Liver (tissue), 10 donors: ENCODE results near the gene ERI2. TPM values are rescaled to one million over a fixed set of nuclear protein-coding genes. Genes with fewer than 3 reads are reported as not detected.

Experiments
- DNase-seq: peaks from one replicate; pipeline ENCODE4 v3.0.0-alpha.2; 2017; ENCODE audit warnings: low spot score
- H3K27ac ChIP-seq, 2 donors: one replicate each; pipeline ENCODE4 v1.7.0; 2013; ENCODE audit warnings: inconsistent platforms in 2 of 2, low read length in 2 of 2, control low read depth in 1 of 2, low read depth in 1 of 2, mild to moderate bottlenecking in 1 of 2
- H3K27me3 ChIP-seq, 4 donors: one replicate each; pipeline versions ENCODE4 v1.6.1 to v1.7.0; 2013; ENCODE audit warnings: low read length in 3 of 4, inconsistent platforms in 1 of 4, mild to moderate bottlenecking in 1 of 4, moderate library complexity in 1 of 4; ENCODE audit not compliant: control insufficient read depth in 4 of 4, insufficient read depth in 4 of 4
- H3K36me3 ChIP-seq, 4 donors: one replicate each; pipeline versions ENCODE4 v1.6.1 to v1.7.0; 2013; ENCODE audit warnings: low read length in 3 of 4, mild to moderate bottlenecking in 3 of 4, low read depth in 1 of 4, moderate library complexity in 1 of 4; ENCODE audit not compliant: control insufficient read depth in 4 of 4, insufficient read depth in 3 of 4
- H3K4me1 ChIP-seq, 4 donors: one replicate each; pipeline versions ENCODE4 v1.6.1 to v1.7.0; 2013; ENCODE audit warnings: low read length in 3 of 4, mild to moderate bottlenecking in 3 of 4, moderate library complexity in 1 of 4; ENCODE audit not compliant: control insufficient read depth in 4 of 4, insufficient read depth in 4 of 4
- H3K4me3 ChIP-seq, 3 donors: one replicate each; pipeline versions ENCODE4 v1.6.1 to v1.7.0; 2013; ENCODE audit warnings: low read length in 3 of 3, control low read depth in 1 of 3, low read depth in 1 of 3, mild to moderate bottlenecking in 1 of 3
- H3K9ac ChIP-seq, 2 donors: one replicate each; pipeline ENCODE4 v1.7.0; 2013; ENCODE audit warnings: low read length in 2 of 2, mild to moderate bottlenecking in 2 of 2, moderate library complexity in 2 of 2, control low read depth in 1 of 2, low read depth in 1 of 2
- H3K9me3 ChIP-seq, 4 donors: one replicate each; pipeline versions ENCODE4 v1.6.1 to v1.7.0; 2013; ENCODE audit warnings: low read length in 3 of 4; ENCODE audit not compliant: control insufficient read depth in 4 of 4
- GABPA ChIP-seq, 2 donors: IDR thresholded peaks in 1 of 2; conservative IDR thresholded peaks in 1 of 2; 2 replicates each; pipeline ENCODE4 v1.6.1; 2016; ENCODE audit warnings: antibody characterized with exemption in 2 of 2, mild to moderate bottlenecking in 1 of 2, moderate library complexity in 1 of 2
- HNF4A ChIP-seq, 2 donors: conservative IDR thresholded peaks; 2 replicates each; pipeline ENCODE4 v1.6.1; 2016; ENCODE audit warnings: antibody characterized with exemption in 2 of 2, mild to moderate bottlenecking in 2 of 2
- HNF4G ChIP-seq: IDR thresholded peaks from 2 replicates; pipeline ENCODE4 v1.6.1; 2016; ENCODE audit warnings: antibody characterized with exemption
- JUND ChIP-seq, 2 donors: IDR thresholded peaks; 2 replicates each; pipeline ENCODE4 v1.6.1; 2016; ENCODE audit warnings: antibody characterized with exemption in 2 of 2
- RXRA ChIP-seq, 2 donors: IDR thresholded peaks; 2 replicates each; pipeline ENCODE4 v1.6.1; 2017 to 2018; ENCODE audit warnings: antibody characterized with exemption in 2 of 2, mild to moderate bottlenecking in 1 of 2
- SP1 ChIP-seq: IDR thresholded peaks from 2 replicates; pipeline ENCODE4 v1.6.1; 2018; ENCODE audit warnings: antibody characterized with exemption, mild to moderate bottlenecking
- YY1 ChIP-seq: IDR thresholded peaks from 2 replicates; pipeline ENCODE4 v1.6.1; 2016; ENCODE audit warnings: antibody characterized with exemption, mild to moderate bottlenecking
- WGBS: extraction: QIAGEN DNeasy Blood & Tissue Kit; methylation state at CpG from one replicate; pipeline ENCODE4 v1.1.7; 2013; 5-methylcytosine and 5-hydroxymethylcytosine counted together
- polyA plus RNA-seq, 2 donors: library from polyadenylated mRNA; stranded (reverse) in 1 of 2; unstranded in 1 of 2; fragments of 200-250 nt in 1 of 2; fragments of >200 nt in 1 of 2; fragmentation: Nextera tagmentation in 1 of 2; extraction: Ambion mirVana in 1 of 2; gene quantifications; one replicate each; pipeline versions ENCODE4 v1.2.1 to v1.2.3, GENCODE V29; 2013 to 2015
- small RNA-seq: library from RNA; depleted of rRNA; stranded (forward); fragments of <200 nt; gene quantifications from one replicate; pipeline ENCODE3, GENCODE V24; 2014
- total RNA-seq, 2 donors: library from RNA; depleted of rRNA; stranded (reverse); fragments of >200 nt; gene quantifications; one replicate each; pipeline ENCODE4 v1.2.3, GENCODE V29; 2014
- TF ChIP-seq, protein P1 (sequence below): IDR thresholded peaks from 2 replicates; pipeline ENCODE4 v1.6.1; 2016; ENCODE audit warnings: antibody characterized with exemption
- TF ChIP-seq, protein P2 (sequence below): IDR thresholded peaks from 2 replicates; pipeline ENCODE4 v1.6.1; 2016; ENCODE audit warnings: antibody characterized with exemption, mild to moderate bottlenecking
- TF ChIP-seq, protein P3 (sequence below): IDR thresholded peaks from 2 replicates; pipeline ENCODE4 v1.6.1; 2016; ENCODE audit warnings: antibody characterized with exemption
- donor health status: healthy.
- donor health status: healthy.
- donor health status: healthy.
- donor health status: healthy.
- donor health status: healthy.

The ERI2 gene
- total and polyA plus RNA-seq, 4 donors, result 8.8 to 79.1 (median 19.1) TPM

DNA sequence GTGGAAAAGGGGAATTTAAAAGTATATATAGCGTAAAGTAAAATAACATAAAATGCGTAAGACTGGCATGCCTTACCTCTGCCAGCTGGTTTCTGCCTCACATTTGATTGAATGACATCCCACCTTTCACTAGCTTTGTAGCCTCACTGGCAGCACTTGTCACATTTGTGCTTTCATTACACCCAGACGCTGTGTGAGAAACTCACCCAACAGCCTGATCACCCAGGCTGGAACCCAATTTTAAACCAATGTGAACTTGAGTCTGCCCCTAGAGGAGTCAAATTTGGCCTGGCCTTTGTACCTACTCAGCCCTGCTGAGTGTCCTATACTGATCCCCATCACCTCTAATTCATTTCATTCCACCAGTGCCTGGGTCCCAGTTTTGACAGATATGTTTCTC lies 59.8 kb downstream of the ERI2 start:
- Histone ChIP-seq H3K27ac (no peak overlapping the region), H3K27me3 (no peaks in the 10 kb centered on the region), H3K9ac (no peak overlapping the region), H3K36me3 (no peaks in the 10 kb centered on the region), H3K9me3 (no peaks in the 10 kb centered on the region), H3K4me1 (peaks cover 0 to 18% (median 15%) of the 10 kb centered on the region in 4 donors), H3K4me3 (no peak overlapping the region)
- no peak for DNase-seq
- TF ChIP-seq SP1, result no peak
- TF ChIP-seq, protein P1, sequence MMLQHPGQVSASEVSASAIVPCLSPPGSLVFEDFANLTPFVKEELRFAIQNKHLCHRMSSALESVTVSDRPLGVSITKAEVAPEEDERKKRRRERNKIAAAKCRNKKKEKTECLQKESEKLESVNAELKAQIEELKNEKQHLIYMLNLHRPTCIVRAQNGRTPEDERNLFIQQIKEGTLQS, result no peak
- TF ChIP-seq YY1, result no peak
- TF ChIP-seq HNF4A (conservative IDR thresholded peaks at IDR 0.05), result no peak
- TF ChIP-seq, protein P2, sequence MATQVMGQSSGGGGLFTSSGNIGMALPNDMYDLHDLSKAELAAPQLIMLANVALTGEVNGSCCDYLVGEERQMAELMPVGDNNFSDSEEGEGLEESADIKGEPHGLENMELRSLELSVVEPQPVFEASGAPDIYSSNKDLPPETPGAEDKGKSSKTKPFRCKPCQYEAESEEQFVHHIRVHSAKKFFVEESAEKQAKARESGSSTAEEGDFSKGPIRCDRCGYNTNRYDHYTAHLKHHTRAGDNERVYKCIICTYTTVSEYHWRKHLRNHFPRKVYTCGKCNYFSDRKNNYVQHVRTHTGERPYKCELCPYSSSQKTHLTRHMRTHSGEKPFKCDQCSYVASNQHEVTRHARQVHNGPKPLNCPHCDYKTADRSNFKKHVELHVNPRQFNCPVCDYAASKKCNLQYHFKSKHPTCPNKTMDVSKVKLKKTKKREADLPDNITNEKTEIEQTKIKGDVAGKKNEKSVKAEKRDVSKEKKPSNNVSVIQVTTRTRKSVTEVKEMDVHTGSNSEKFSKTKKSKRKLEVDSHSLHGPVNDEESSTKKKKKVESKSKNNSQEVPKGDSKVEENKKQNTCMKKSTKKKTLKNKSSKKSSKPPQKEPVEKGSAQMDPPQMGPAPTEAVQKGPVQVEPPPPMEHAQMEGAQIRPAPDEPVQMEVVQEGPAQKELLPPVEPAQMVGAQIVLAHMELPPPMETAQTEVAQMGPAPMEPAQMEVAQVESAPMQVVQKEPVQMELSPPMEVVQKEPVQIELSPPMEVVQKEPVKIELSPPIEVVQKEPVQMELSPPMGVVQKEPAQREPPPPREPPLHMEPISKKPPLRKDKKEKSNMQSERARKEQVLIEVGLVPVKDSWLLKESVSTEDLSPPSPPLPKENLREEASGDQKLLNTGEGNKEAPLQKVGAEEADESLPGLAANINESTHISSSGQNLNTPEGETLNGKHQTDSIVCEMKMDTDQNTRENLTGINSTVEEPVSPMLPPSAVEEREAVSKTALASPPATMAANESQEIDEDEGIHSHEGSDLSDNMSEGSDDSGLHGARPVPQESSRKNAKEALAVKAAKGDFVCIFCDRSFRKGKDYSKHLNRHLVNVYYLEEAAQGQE, result no peak
- TF ChIP-seq RXRA (IDR thresholded peaks at IDR 0.05), result no peak
- TF ChIP-seq GABPA (IDR thresholded peaks at IDR 0.05 in 1 of 2, conservative IDR thresholded peaks at IDR 0.05 in 1 of 2), result no peak
- no peak for TF ChIP-seq JUND (IDR thresholded peaks at IDR 0.05)
- TF ChIP-seq, protein P3, sequence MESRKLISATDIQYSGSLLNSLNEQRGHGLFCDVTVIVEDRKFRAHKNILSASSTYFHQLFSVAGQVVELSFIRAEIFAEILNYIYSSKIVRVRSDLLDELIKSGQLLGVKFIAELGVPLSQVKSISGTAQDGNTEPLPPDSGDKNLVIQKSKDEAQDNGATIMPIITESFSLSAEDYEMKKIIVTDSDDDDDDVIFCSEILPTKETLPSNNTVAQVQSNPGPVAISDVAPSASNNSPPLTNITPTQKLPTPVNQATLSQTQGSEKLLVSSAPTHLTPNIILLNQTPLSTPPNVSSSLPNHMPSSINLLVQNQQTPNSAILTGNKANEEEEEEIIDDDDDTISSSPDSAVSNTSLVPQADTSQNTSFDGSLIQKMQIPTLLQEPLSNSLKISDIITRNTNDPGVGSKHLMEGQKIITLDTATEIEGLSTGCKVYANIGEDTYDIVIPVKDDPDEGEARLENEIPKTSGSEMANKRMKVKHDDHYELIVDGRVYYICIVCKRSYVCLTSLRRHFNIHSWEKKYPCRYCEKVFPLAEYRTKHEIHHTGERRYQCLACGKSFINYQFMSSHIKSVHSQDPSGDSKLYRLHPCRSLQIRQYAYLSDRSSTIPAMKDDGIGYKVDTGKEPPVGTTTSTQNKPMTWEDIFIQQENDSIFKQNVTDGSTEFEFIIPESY, result no peak
- no peak for TF ChIP-seq HNF4G
- 97% methylated on average over 3 of the region's 3 CpGs for WGBS

Small RNAs within 50 kb of the gene (small RNA-seq; reads per million reads assigned to genes)
- gene RF00618 (not detected), gene RNU6-944P (not detected)

Other genes starting within 250 kb of the ERI2 start
- gene ACSM2B, start 230.1 kb downstream of the ERI2 start, total RNA-seq, result 100 to 1,000 TPM in 1 of 2 donors, 10 to 100 TPM in 1; 46.0 to 852 TPM
- 100 to 1,000 TPM; 273 to 728 TPM for gene ACSM2B, start 230.1 kb downstream of the ERI2 start, polyA plus RNA-seq
- gene ACSM1, start 108.8 kb downstream of the ERI2 start, total RNA-seq, result under 1 TPM; 0.25 to 0.28 TPM
- under 1 TPM; 0.18 to 0.38 TPM for gene ACSM1, start 108.8 kb downstream of the ERI2 start, polyA plus RNA-seq
- 10 to 100 TPM; 38.7 to 42.8 TPM for gene THUMPD1, start 64.7 kb downstream of the ERI2 start, total RNA-seq
- 10 to 100 TPM; 10.1 to 14.9 TPM for gene THUMPD1, start 64.7 kb downstream of the ERI2 start, polyA plus RNA-seq
- 10 to 100 TPM; 55.6 to 71.8 TPM for gene ACSM3, start 42.5 kb downstream of the ERI2 start, total RNA-seq
- 10 to 100 TPM; 29.2 to 45.1 TPM for gene ACSM3, start 42.5 kb downstream of the ERI2 start, polyA plus RNA-seq
- gene REXO5, start 55 bp upstream of the ERI2 start, total RNA-seq, result 10 to 100 TPM in 1 of 2 donors, 1 to 10 TPM in 1; 2.1 to 10.6 TPM
- 1 to 10 TPM in 1 of 2 donors, under 1 TPM in 1; 0.83 to 1.6 TPM for gene REXO5, start 55 bp upstream of the ERI2 start, polyA plus RNA-seq
- gene DCUN1D3, start 93.9 kb upstream of the ERI2 start, total RNA-seq, result 10 to 100 TPM in 1 of 2 donors, 1 to 10 TPM in 1; 4.9 to 16.8 TPM
- 1 to 10 TPM; 2.7 to 4.6 TPM for gene DCUN1D3, start 93.9 kb upstream of the ERI2 start, polyA plus RNA-seq
- 10 to 100 TPM; 33.2 to 49.5 TPM for gene LYRM1, start 94.3 kb upstream of the ERI2 start, total RNA-seq
- 10 to 100 TPM; 52.0 to 57.3 TPM for gene LYRM1, start 94.3 kb upstream of the ERI2 start, polyA plus RNA-seq